Ramos (cell line): ENCODE measurements around the gene GRID1.

Source experiments
- in situ Hi-C: fragments of 300-500 bp; cut with MboI; formaldehyde crosslinking; loops from one replicate; pipeline ENCODE4 v1.14.3; 2022; ENCODE audit warnings: low sequenced_read_pairs; ENCODE audit not compliant: unreplicated experiment

The GRID1 gene

GRCh38 chr10:86258499-86258898, 108.1 kb downstream of the GRID1 start:
- in situ Hi-C loops: no loop called here

GRCh38 chr10:86257683-86258082, 108.9 kb downstream of the GRID1 start:
- in situ Hi-C loops: no loop called here

- in situ Hi-C loops: no loop called here
Measured at GRCh38 chr10:86256690-86257315, 109.8 kb downstream of the GRID1 start.

GRCh38 chr10:86255405-86256251, 111.0 kb downstream of the GRID1 start:
- in situ Hi-C loops: no loop called here

GRCh38 chr10:86254526-86255174, 111.9 kb downstream of the GRID1 start:
- in situ Hi-C loops: no loop called here

GRCh38 chr10:86254081-86254480, 112.5 kb downstream of the GRID1 start:
- in situ Hi-C loops: no loop called here

- in situ Hi-C loops: no loop called here
Measured at GRCh38 chr10:86253091-86254072, 113.2 kb downstream of the GRID1 start.

- in situ Hi-C loops: no loop called here
Measured at GRCh38 chr10:86252556-86252955, 114.0 kb downstream of the GRID1 start.

GRCh38 chr10:86252079-86252478, 114.5 kb downstream of the GRID1 start:
- in situ Hi-C loops: no loop called here

GRCh38 chr10:86251426-86251825, 115.2 kb downstream of the GRID1 start:
- in situ Hi-C loops: no loop called here

- in situ Hi-C loops: no loop called here
Measured at GRCh38 chr10:86250399-86250798, 116.2 kb downstream of the GRID1 start.

GRCh38 chr10:86249794-86250193, 116.8 kb downstream of the GRID1 start:
- in situ Hi-C loops: no loop called here

GRCh38 chr10:86248062-86248461, 118.5 kb downstream of the GRID1 start:
- in situ Hi-C loops: no loop called here

- in situ Hi-C loops: no loop called here
Measured at GRCh38 chr10:86247588-86247987, 119.0 kb downstream of the GRID1 start.

- in situ Hi-C loops: no loop called here
Measured at GRCh38 chr10:86247073-86247472, 119.5 kb downstream of the GRID1 start.

- in situ Hi-C loops: no loop called here
Measured at GRCh38 chr10:86246279-86246940, 120.2 kb downstream of the GRID1 start.

GRCh38 chr10:86245015-86245394, 121.6 kb downstream of the GRID1 start:
- in situ Hi-C loops: no loop called here

GRCh38 chr10:86244297-86245014, 122.1 kb downstream of the GRID1 start:
- in situ Hi-C loops: no loop called here

- in situ Hi-C loops: no loop called here
Measured at GRCh38 chr10:86243651-86244155, 122.9 kb downstream of the GRID1 start.
